HG02588 (cell line): ENCODE measurements around the gene CD207.
"Not testable (repeated sequence)": the region's sequence is repeated elsewhere in the genome, so short reads cannot be mapped to it uniquely, and the experiment has no call there.

Source experiments
- ATAC-seq: cut with Tn5 transposase; IDR thresholded peaks from one replicate; pipeline ENCODE4 v1.9.1; 2021; ENCODE audit warnings: mild to moderate bottlenecking, moderate library complexity; ENCODE audit not compliant: unreplicated experiment

CD207 gene

GRCh38 chr2:70835643-70836042 is at the start of gene CD207:
TSS of gene CD207 (minus strand) at chr2:70835816. CDS start at chr2:70835776, 40 bp downstream.
- no peak for ATAC-seq

GRCh38 chr2:70878543-70878942 is 42.9 kb upstream of the CD207 start:
- ATAC-seq: not testable (repeated sequence)

- not testable (repeated sequence) for ATAC-seq
Observed at GRCh38 chr2:70876138-70876537, 40.5 kb upstream of the CD207 start.

GRCh38 chr2:70873541-70873940 is 37.9 kb upstream of the CD207 start:
- ATAC-seq: no peak

- peak; percentile 59 for ATAC-seq
Observed at GRCh38 chr2:70871398-70872211, 36.0 kb upstream of the CD207 start.

GRCh38 chr2:70870790-70871189 is 35.2 kb upstream of the CD207 start:
- ATAC-seq: no peak

GRCh38 chr2:70868970-70869369 is 33.4 kb upstream of the CD207 start:
- ATAC-seq: no peak

GRCh38 chr2:70861777-70862625 is 26.4 kb upstream of the CD207 start:
- no peak for ATAC-seq

GRCh38 chr2:70855667-70856066 is 20.1 kb upstream of the CD207 start:
- ATAC-seq: no peak

- no peak for ATAC-seq
Observed at GRCh38 chr2:70854411-70854810, 18.8 kb upstream of the CD207 start.

GRCh38 chr2:70852824-70853223 is 17.2 kb upstream of the CD207 start:
- no peak for ATAC-seq

GRCh38 chr2:70851704-70852103 is 16.1 kb upstream of the CD207 start:
- ATAC-seq: no peak

GRCh38 chr2:70850925-70851324 is 15.3 kb upstream of the CD207 start:
- ATAC-seq: no peak

- ATAC-seq: no peak
Observed at GRCh38 chr2:70842401-70842800, 6.8 kb upstream of the CD207 start.

GRCh38 chr2:70837980-70838925 is 2.6 kb upstream of the CD207 start:
- no peak for ATAC-seq

GRCh38 chr2:70834881-70835280 is 735 bp downstream of the CD207 start:
- no peak for ATAC-seq

GRCh38 chr2:70834106-70834505 is 1.5 kb downstream of the CD207 start:
- ATAC-seq: no peak

GRCh38 chr2:70833246-70833645 is 2.4 kb downstream of the CD207 start:
- ATAC-seq: no peak

GRCh38 chr2:70832386-70832785 is 3.2 kb downstream of the CD207 start:
- no peak for ATAC-seq

- ATAC-seq: no peak
Observed at GRCh38 chr2:70831861-70832260, 3.8 kb downstream of the CD207 start.

- ATAC-seq: no peak
Observed at GRCh38 chr2:70830366-70830765, 5.2 kb downstream of the CD207 start.
